Heart right ventricle (tissue), 16 donors: ENCODE measurements around the gene ZNF619. TPM values are rescaled to one million over a fixed set of nuclear protein-coding genes. Genes with fewer than 3 reads are reported as not detected.

Source experiments
- ATAC-seq, 8 donors: fragments of 200-7000 bp; cut with Tn5 transposase; one replicate each; pipeline ENCODE4 v1.9.1; 2020; ENCODE audit warnings: mild to moderate bottlenecking in 8 of 8, moderate library complexity in 8 of 8, moderate number of reproducible peaks in 1 of 8
- DNase-seq, 2 donors: peaks; one replicate each; pipeline ENCODE4 v3.0.0-alpha.2; 2020
- H3K27ac ChIP-seq, 10 donors: fragments of 200-600 bp; sonication (generic) in 2 of 10; one replicate each; pipeline versions ENCODE4 v1.5.0 to v1.8.0; 2020 to 2022; ENCODE audit warnings: mild to moderate bottlenecking in 3 of 10
- H3K27me3 ChIP-seq, 7 donors: fragments of 200-600 bp; one replicate each; pipeline ENCODE4 v1.8.0; 2021 to 2022; ENCODE audit warnings: mild to moderate bottlenecking in 2 of 7
- H3K36me3 ChIP-seq, 9 donors: fragments of 200-600 bp; sonication (generic) in 1 of 9; one replicate each; pipeline versions ENCODE4 v1.5.0 to v1.8.0; 2020 to 2022; ENCODE audit warnings: mild to moderate bottlenecking in 2 of 9
- H3K4me1 ChIP-seq, 9 donors: fragments of 200-600 bp; sonication (generic) in 1 of 9; one replicate each; pipeline versions ENCODE4 v1.5.0 to v1.8.0; 2020 to 2022; ENCODE audit warnings: mild to moderate bottlenecking in 4 of 9
- H3K4me3 ChIP-seq, 10 donors: fragments of 200-600 bp; sonication (generic) in 2 of 10; one replicate each; pipeline versions ENCODE4 v1.5.0 to v1.8.0; 2020 to 2022; ENCODE audit warnings: mild to moderate bottlenecking in 7 of 10, moderate library complexity in 2 of 10
- H3K9me3 ChIP-seq, 11 donors: fragments of 200-600 bp in 10 of 11; sonication (generic) in 2 of 11; one replicate each; pipeline versions ENCODE4 v1.5.0 to v1.8.0; 2013 to 2022; ENCODE audit warnings: mild to moderate bottlenecking in 2 of 11, control low read depth in 1 of 11, moderate library complexity in 1 of 11
- CTCF ChIP-seq, 9 donors: fragments of 200-600 bp; sonication (generic) in 2 of 9; IDR thresholded peaks; one replicate each; pipeline versions ENCODE4 v1.5.0 to v1.8.0; 2021 to 2022; ENCODE audit warnings: antibody characterized with exemption in 9 of 9, mild to moderate bottlenecking in 5 of 9, moderate library complexity in 1 of 9
- WGBS, 2 donors: extraction: QIAGEN DNeasy Blood & Tissue Kit; methylation state at CpG; one replicate each; pipeline ENCODE4 v1.1.7; 2013; ENCODE audit warnings: inconsistent platforms in 1 of 2; 5-methylcytosine and 5-hydroxymethylcytosine counted together
- intact Hi-C, 10 donors: fragments of 100-400 bp; cut with DNase I; formaldehyde crosslinking; loops; one replicate each; pipeline versions ENCODE4 v1.11.1 to v1.14.2; 2022
- polyA plus RNA-seq, 2 donors: library from polyadenylated mRNA; stranded (reverse); fragments of 200-250 nt; gene quantifications; one replicate each; pipeline ENCODE4 v1.2.3, GENCODE V29; 2013
- total RNA-seq, 10 donors: library from RNA; stranded (reverse); fragmentation: NEBNext Ultra II Directional in 3 of 10; extraction: Animal tissue kit (Norgen Biotek cat#: 25700) in 3 of 10; gene quantifications; one replicate each; pipeline versions ENCODE4 v1.2.1 to v1.2.4, GENCODE V29; 2021 to 2023
- donor health status: Arrhythmogenic right ventricular cardiomyopathy.
- donor health status: ischemic (EF 13 %, LVEDD 7.1; RV severe dilation, severe dysfunction).
- donor health status: healthy with polysubstance abuse.
- donor health status: DM: no; HTN: yes; CAD: no.
- donor health status: DM: no; HTN: no; CAD: no.
- donor health status: ischemic (EF 25% LVEDD 6.9; RV normal size, moderate dysfunction).
- donor health status: ischemic (EF 25% LVEDD 5.7; RV mildly dilated, moderate dysfunction).
- donor health status: healthy.
- donor health status: DM: yes; HTN: yes; CAD: no.
- donor health status: Ischemic cardiomyopathy.
- donor health status: ischemic (EF 35%, LVEDD 5.7; RV mildly dilated, moderate dysfunction).
- donor health status: nonischemic (EF 11% LVEDD 7.7; RV severe dilation, severe dysfunction).
- donor health status: DM: yes; HTN: yes; CAD: no.
- donor health status: PGD.
- donor health status: ischemic (EF 29% LVEDD 5.4; RV normal size, mild dysfunction).
- donor health status: nonischemic (EF 23%, LVEDD 6.1; RV moderate dilation, normal function).

ZNF619 gene
- total and polyA plus RNA-seq, 12 donors, result 1.0 to 6.1 (median 4.9) TPM

GRCh38 chr3:40452562-40452875 lies 24.4 kb upstream of the ZNF619 start:
- peak in 1 of 8 donors; percentile 35 for ATAC-seq
- DNase-seq, result no peak
- 3 to 8% methylated on average over 7 of the region's 7 CpGs for WGBS, 2 donors

GRCh38 chr3:40452876-40453730 lies 23.8 kb upstream of the ZNF619 start:
- ATAC-seq (peak; percentile 94 to 98 (median 98)), DNase-seq (peak; percentile 96 to 98)
- Histone ChIP-seq H3K4me3 (peak overlapping the region; percentile 47 to 88 (median 68)), H3K4me1 (peaks cover 7 to 34% (median 28%) of the 10 kb centered on the region in 9 donors), H3K27me3 (no peaks in the 10 kb centered on the region), H3K27ac (peak overlapping the region; percentile 88 to 98 (median 94)), H3K9me3 (no peaks in the 10 kb centered on the region), H3K36me3 (peaks cover 0 to 25% (median 7%) of the 10 kb centered on the region in 9 donors)
- peak in 2 of 9 donors; percentile 6 to 31 for TF ChIP-seq CTCF (IDR thresholded peaks at IDR 0.05)
- intact Hi-C loops, result loop anchor here in 6 of 10 donors (2.0 to 10.0 kb wide), 9 partner anchors 72 to 1662 kb away; partner anchors contain the start of genes ZNF621 (in 3 of the 6), EIF1B (in 1 of the 6) and ULK4 (in 1 of the 6)
- 0% methylated on average over 38 to 41 of the region's 41 CpGs for WGBS, 2 donors

More at GRCh38 chr3:40452562-40452875, 24.4 kb upstream of the ZNF619 start:
- Histone ChIP-seq H3K27ac (peak overlapping the region; percentile 88 to 98 (median 94)), H3K9me3 (no peaks in the 10 kb centered on the region), H3K27me3 (no peaks in the 10 kb centered on the region), H3K4me1 (peaks cover 4 to 28% (median 23%) of the 10 kb centered on the region in 9 donors), H3K4me3 (peak overlapping the region; percentile 47 to 88 (median 68)), H3K36me3 (peaks cover 0 to 24% (median 7%) of the 10 kb centered on the region in 9 donors)
- intact Hi-C loops, result loop anchor here in 6 of 10 donors (2.0 to 10.0 kb wide), 9 partner anchors 72 to 1662 kb away; partner anchors contain the start of genes ZNF621 (in 3 of the 6), EIF1B (in 1 of the 6) and ULK4 (in 1 of the 6)
- TF ChIP-seq CTCF (IDR thresholded peaks at IDR 0.05), result no peak

- no peak for TF ChIP-seq CTCF (IDR thresholded peaks at IDR 0.05)
- Histone ChIP-seq H3K27ac (peak overlapping the region in 8 of 10 donors; percentile 88 to 98 (median 94)), H3K36me3 (peaks cover 0 to 29% (median 12%) of the 10 kb centered on the region in 9 donors), H3K27me3 (no peaks in the 10 kb centered on the region), H3K4me3 (peak overlapping the region in 9 of 10 donors; percentile 47 to 88 (median 69)), H3K9me3 (no peaks in the 10 kb centered on the region), H3K4me1 (peaks cover 8 to 42% (median 36%) of the 10 kb centered on the region in 9 donors)
- ATAC-seq (no peak), DNase-seq (no peak)
- intact Hi-C loops, result loop anchor here in 6 of 10 donors (2.0 to 10.0 kb wide), 9 partner anchors 71 to 1661 kb away; partner anchors contain the start of genes ZNF621 (in 3 of the 6), EIF1B (in 1 of the 6) and ULK4 (in 1 of the 6)
- WGBS, 2 donors, result 31 to 36% methylated on average over 6 of the region's 6 CpGs
Measured at GRCh38 chr3:40453933-40454332, 23.0 kb upstream of the ZNF619 start.

GRCh38 chr3:40455328-40455727 lies 21.6 kb upstream of the ZNF619 start:
- 85 to 89% methylated on average over 4 of the region's 4 CpGs for WGBS, 2 donors
- H3K4me3 ChIP-seq, result no peak overlapping the region
- no peaks in the 10 kb centered on the region for H3K27me3 ChIP-seq
- H3K36me3 ChIP-seq, result peaks cover 0 to 33% (median 23%) of the 10 kb centered on the region in 9 donors
- no peak for DNase-seq
- TF ChIP-seq CTCF (IDR thresholded peaks at IDR 0.05), result no peak
- ATAC-seq, result no peak
- peaks cover 8 to 56% (median 41%) of the 10 kb centered on the region in 9 donors for H3K4me1 ChIP-seq
- intact Hi-C loops, result loop anchor here in 8 of 10 donors (5.0 to 10.0 kb wide), 8 partner anchors 52 to 1659 kb away; partner anchors contain the start of genes ZNF621 (in 4 of the 8), ULK4 (in 1 of the 8) and ZNF620 (in 1 of the 8)
- no peak overlapping the region for H3K27ac ChIP-seq
- H3K9me3 ChIP-seq, result no peaks in the 10 kb centered on the region
